DMS153 treated with DMSO at 0.1 percent for 48 hours (cell line): ENCODE measurements around the gene EGFLAM.

ENCODE experiments used
- DNase-seq: peaks from one replicate; lab custom pipeline; 2025; ENCODE audit not compliant: unreplicated experiment; lab: John Stamatoyannopoulos, UW

The EGFLAM gene

DNA sequence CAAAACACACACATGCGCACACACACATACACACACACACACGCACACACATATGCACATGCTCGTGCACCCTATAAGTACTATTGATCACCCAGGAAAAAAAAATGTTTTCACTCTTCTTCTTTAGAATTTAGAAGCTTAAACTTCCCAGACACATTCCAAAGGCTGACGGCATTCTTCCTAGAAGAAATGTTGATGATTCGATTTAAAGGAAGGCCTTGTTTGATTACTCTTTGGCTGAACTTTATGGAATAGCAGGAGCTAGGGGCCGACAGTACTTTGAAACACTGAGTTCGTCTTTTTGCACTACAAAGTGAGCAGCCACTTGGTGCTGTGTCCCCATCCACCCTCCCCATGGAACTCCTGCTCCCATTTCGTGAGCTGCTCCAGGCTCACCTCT lies 113.2 kb downstream of the EGFLAM start:
- DNase-seq = no peak

- no peak for DNase-seq
Observed at GRCh38 chr5:38373743-38374142, 115.4 kb downstream of the EGFLAM start.

DNA sequence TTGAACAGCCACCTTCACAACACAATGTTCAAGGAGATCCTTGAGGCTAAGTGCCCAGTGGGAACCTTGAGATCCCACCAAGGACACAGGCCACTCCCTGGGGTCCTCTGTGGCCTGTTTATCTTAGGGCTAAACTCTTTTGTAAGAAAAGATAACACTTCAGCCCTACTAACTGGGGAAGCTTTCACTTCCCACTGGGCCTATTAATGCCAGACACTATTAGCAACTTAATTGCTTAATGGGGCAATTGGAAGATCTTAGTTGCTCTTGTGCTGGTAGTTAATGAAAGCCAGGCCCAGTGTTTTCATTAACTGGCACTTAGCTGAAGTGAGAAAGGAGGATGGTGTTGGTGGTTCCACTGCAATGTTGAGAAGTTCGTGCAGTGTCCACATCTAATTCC lies 117.1 kb downstream of the EGFLAM start:
- DNase-seq = no peak

- DNase-seq = no peak
Observed at GRCh38 chr5:38376404-38376803, 118.0 kb downstream of the EGFLAM start.

GRCh38 chr5:38378579-38378978 lies 120.2 kb downstream of the EGFLAM start:
- no peak for DNase-seq

GRCh38 chr5:38379350-38379937 lies 121.1 kb downstream of the EGFLAM start:
- no peak for DNase-seq

DNA sequence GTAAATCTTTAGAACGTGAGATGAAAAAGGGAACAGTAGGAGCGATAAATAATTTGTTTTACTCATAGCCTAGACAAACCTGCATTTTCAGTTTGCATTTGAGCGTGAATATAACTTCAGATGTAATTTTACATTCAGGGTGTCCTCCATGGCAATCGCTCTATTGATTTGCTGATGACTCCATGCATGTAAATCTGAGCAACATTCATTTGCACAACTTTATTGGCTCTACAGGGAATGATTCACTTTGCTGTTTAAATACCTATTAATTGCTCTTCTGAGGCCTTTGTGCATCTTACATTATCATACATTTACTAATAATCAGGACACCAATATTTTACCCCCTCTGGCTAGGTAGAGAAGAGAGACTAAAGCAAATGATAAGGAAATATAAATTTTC lies 122.2 kb downstream of the EGFLAM start:
- no peak for DNase-seq

- no peak for DNase-seq
Observed at GRCh38 chr5:38381361-38381760, 123.0 kb downstream of the EGFLAM start.

- DNase-seq = peak; percentile 83
Observed at GRCh38 chr5:38382898-38383297, 124.5 kb downstream of the EGFLAM start.

DNA sequence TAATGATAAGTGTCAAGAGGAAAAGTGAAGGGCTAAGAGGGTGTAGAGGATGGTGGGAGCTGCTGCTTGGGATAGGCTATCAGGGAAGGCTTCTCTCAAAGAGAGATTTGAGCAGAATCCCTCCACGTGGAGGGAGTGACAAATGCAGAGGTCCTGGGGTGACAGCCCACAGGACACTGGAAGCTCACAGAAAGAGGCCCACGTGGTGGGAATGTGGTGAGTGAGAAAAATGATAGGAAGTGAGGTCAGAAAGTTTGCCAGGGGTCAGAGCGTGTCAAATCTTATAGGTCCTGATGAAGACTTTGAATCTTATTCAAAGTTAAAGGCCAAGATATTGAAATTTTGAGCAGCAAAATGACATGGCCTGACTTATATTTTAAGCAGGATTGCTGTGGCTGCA lies 125.3 kb downstream of the EGFLAM start:
- DNase-seq = no peak

GRCh38 chr5:38384396-38384795 lies 126.0 kb downstream of the EGFLAM start:
- DNase-seq = no peak

DNA sequence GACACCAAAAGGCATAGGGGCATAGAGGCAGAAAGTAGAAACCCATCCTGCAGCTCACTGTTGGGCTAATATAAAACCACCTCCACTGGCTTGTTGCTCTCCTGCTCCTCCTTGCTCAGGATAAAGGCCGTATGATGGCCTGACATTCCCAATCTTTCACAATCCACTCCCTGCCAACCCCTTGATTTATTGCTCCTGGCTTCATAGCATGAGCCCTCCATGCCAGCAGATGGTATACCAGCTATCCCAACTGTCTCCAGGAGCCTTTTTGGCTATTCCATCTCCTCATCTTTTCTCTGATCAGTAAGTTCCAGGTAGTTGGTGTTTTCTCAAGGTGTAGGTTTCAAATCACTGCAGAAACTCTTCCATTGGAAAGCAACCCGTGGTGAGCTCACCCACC lies 128.8 kb downstream of the EGFLAM start:
- DNase-seq = no peak

- no peak for DNase-seq
Observed at GRCh38 chr5:38393636-38394035, 135.3 kb downstream of the EGFLAM start.

DNA sequence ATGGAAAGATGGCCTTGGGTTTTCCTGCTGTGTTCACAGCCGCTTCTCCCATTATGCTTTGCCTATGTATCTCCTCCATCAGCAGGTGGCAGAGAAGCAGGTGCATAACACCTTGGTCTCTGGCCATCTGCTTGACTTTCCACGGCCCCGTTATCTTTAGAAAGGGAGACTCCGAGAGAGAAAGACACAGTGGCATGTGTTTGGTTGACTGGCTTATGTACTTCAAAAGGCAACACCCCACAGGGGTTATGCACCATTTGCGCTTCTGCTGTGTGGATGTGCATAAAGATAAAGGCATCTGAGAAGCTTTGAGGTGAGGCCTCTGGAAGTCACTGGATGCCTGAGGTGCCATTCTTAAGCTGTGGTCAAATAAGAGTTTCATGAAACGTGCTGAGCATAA lies 138.4 kb downstream of the EGFLAM start:
- no peak for DNase-seq

DNA sequence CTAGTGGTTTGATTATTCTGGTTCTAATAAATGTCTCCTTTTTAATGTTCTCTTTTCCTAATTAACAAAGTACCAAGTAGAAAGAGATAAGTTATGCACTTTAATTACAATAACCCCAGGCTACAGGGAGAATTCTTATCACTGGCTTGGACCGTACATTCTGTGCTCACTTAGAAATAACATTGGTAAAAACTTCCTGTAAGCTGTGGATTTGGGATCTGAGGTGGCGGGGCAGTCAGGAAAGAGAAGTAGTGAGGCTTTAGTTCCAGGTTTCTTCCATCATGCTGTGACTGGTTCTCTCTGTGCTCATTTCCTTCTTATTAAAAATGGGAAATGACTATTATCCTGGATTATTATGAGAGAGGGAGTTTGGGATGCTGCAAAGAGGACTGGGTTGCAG lies 142.0 kb downstream of the EGFLAM start:
- DNase-seq = no peak

DNA sequence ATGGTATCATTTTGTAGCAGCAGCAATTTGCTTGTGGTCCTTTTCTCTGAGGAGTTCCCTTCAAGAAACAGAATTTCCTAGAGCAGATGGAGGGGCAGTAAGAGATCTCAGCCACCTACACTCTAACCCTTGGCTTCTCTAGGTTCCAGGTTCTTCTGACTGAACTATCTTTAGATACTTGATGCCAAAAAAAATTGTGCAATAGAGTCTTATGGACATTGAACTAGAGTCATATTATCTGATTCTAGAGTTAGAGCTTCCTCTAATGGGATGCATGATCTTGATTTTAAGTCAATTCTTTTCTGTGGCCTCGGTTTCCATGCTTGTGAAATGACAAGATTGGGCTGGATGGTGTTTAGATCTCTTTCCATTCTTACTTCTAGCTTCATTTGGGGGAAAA lies 142.8 kb downstream of the EGFLAM start:
- DNase-seq = no peak

GRCh38 chr5:38403406-38403805 lies 145.0 kb downstream of the EGFLAM start:
- no peak for DNase-seq

DNA sequence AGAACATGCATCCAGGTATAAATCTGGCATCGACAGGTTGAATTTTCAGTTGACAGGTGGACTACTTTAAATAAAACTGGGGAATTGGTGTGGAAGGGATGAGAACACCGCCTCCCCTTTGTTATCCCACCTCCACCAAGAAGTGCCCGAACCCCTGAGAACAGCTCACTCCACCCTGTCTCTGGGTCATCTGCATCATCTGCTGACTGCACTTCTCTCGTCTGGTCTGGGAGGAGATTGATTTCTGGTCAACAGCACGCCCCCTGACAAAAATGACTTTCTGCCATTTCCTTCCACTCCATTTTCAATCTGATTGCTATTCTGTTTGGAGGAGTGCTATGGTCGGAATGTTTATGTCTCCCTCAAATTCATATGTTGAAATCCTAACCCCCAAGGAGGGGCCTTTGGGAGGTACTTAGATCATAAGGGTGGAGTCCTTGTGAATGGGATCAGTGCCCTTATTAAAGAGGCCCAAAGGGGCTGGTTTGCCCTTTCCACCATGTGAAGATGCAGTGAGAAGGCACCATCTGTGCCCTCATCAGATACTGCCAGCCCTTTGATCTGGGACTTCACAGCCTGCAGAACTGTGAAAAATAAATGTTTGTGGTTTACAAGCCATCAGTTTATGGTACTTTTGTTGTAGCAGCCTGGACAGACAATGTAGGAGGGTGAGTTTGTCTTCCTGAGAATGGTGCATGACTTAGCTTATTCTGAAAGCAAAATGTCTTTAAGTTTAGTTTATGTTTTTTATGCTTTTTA lies 145.7 kb downstream of the EGFLAM start:
- no peak for DNase-seq

GRCh38 chr5:38404667-38405276 lies 146.4 kb downstream of the EGFLAM start:
- DNase-seq = no peak

DNA sequence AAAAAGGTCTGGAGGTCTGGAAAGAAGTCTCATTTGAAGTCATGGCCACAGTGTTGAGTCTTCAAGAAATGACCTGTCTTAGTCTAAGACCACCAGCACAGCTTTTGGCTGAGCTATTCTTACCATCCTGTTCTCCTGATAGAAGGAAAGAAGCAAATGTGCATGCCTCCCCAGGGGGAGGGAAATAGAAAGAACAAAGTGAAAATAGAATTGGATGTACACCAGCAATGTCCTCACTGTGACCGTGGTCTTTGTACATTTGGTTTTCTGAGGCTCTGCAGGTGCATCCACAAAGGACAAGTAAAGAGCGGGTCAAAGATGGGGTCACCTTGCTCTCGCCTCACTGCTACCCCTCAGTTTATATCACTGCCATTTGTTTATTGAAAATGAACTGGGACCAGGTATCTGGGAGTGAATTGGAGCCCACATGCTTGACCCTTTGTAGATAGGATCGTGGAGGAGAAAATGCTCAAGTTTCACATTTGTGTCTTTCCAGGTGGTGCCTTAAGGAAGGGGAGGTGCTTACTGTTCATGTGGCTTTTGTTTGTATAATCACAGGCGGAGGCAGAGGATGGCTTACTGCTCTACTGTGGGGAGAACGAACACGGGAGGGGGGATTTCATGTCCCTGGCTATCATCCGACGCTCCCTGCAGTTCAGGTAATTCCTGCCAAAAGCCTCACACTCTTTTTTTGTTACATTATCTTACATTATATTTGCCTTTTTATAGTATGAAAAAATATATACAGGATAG lies 150.3 kb downstream of the EGFLAM start:
- no peak for DNase-seq

- DNase-seq = no peak
Observed at GRCh38 chr5:38410304-38410990, 152.1 kb downstream of the EGFLAM start.
